ENCODE measurements around the gene ARFGEF2.

GRCh38 chr20:48921883-48922820 is 641 bp downstream of the ARFGEF2 start:
- no peak for TF ChIP-seq CTCF (conservative IDR thresholded peaks at IDR 0.05; ENCODE audit: low read length)
- no peak for TF ChIP-seq EZH2phosphoT487 (IDR thresholded peaks at IDR 0.05; ENCODE audit: borderline replicate concordance)

Measured in Loucy (cell line).